ENCODE data around the gene CDHR2. TPM values are rescaled to one million over a fixed set of nuclear protein-coding genes. Genes with fewer than 3 reads are reported as not detected.
A peak's percentile ranks its signal among the peaks of the same experiment; 100 is the strongest.

The CDHR2 gene
- total and polyA plus RNA-seq, 2 donors from 2014 or later, result 4.2 to 8.0 TPM

DNA sequence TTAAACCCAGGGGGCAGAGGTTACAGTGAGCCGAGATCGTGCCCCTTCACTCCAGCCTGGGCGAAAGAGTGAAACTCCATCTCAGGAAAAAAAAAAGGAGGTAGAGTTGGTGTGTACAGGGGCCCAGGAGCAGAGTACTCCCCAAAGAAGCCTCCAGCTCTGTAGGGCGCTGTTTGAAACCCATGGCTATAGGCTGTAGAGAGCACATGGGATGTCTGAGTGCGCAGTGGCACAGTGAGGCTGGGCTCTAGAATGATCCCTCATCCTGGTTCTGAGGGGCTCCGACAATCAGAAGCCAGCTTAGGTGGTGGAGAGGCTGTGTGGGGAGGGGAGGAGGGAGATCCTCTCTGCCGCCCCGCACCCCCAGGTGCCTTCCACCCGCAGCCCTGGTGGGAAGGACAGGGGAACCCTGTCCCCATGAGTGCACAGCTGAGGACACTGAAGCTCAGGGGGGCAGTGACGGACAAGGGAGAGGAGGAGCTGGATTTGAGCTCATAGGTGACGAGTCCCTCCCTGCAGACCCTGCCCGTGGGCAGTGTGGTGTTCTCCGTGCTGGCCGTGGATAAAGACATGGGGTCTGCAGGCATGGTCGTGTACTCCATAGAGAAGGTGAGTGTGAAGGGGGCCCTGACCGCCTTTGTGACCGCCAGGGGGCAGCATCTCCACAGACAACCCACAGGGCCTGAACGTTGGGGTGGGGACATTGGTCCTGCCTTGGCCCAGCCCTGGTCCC lies 24.6 kb downstream of the CDHR2 start:
- Histone ChIP-seq H3K4me1 (ENCODE audit: control insufficient read depth in 2 of 3, insufficient read depth in 2 of 3, low read depth in 1 of 3, low read length in 3 of 3) (no peaks in the 10 kb centered on the region), H3K27me3 (ENCODE audit: control insufficient read depth, insufficient read depth, low read length) (no peaks in the 10 kb centered on the region), H3K4me3 (ENCODE audit: low read length in 3 of 3) (no peak overlapping the region), H3K9ac (ENCODE audit: low read length in 3 of 3) (no peak overlapping the region), H3K9me3 (ENCODE audit: control insufficient read depth in 2 of 3, insufficient read depth in 1 of 3, low read length in 3 of 3) (no peaks in the 10 kb centered on the region), H3K36me3 (ENCODE audit: control insufficient read depth in 2 of 3, insufficient read depth in 3 of 3, low read length in 3 of 3) (no peaks in the 10 kb centered on the region), H3K27ac (ENCODE audit: low read depth in 2 of 2, low read length in 2 of 2) (no peak overlapping the region)
- peak; percentile 51 to 86 (median 72) for DNase-seq
- intact Hi-C loops (cut with DNase I), result no loop called here
- no peak for FAIRE-seq
- TF ChIP-seq CTCF (IDR thresholded peaks at IDR 0.05; ENCODE audit: borderline replicate concordance, extremely low read depth, insufficient read depth), result peak; percentile 68

- no peaks in the 10 kb centered on the region for H3K4me1 ChIP-seq (ENCODE audit: control insufficient read depth in 2 of 3, insufficient read depth in 2 of 3, low read depth in 1 of 3, low read length in 3 of 3)
- H3K27me3 ChIP-seq (ENCODE audit: control insufficient read depth, insufficient read depth, low read length), result no peaks in the 10 kb centered on the region
- no peak for TF ChIP-seq CTCF (IDR thresholded peaks at IDR 0.05; ENCODE audit: borderline replicate concordance, extremely low read depth, insufficient read depth)
- no peak overlapping the region for H3K4me3 ChIP-seq (ENCODE audit: low read length in 3 of 3)
- intact Hi-C loops (cut with DNase I), result no loop called here
- no peaks in the 10 kb centered on the region for H3K9me3 ChIP-seq (ENCODE audit: control insufficient read depth in 2 of 3, insufficient read depth in 1 of 3, low read length in 3 of 3)
- no peak overlapping the region for H3K27ac ChIP-seq (ENCODE audit: low read depth in 2 of 2, low read length in 2 of 2)
- H3K9ac ChIP-seq (ENCODE audit: low read length in 3 of 3), result no peak overlapping the region
- no peaks in the 10 kb centered on the region for H3K36me3 ChIP-seq (ENCODE audit: control insufficient read depth in 2 of 3, insufficient read depth in 3 of 3, low read length in 3 of 3)
- no peak for FAIRE-seq
- no peak for DNase-seq
Observed at GRCh38 chr5:176574297-176574591, 25.1 kb downstream of the CDHR2 start.

DNA sequence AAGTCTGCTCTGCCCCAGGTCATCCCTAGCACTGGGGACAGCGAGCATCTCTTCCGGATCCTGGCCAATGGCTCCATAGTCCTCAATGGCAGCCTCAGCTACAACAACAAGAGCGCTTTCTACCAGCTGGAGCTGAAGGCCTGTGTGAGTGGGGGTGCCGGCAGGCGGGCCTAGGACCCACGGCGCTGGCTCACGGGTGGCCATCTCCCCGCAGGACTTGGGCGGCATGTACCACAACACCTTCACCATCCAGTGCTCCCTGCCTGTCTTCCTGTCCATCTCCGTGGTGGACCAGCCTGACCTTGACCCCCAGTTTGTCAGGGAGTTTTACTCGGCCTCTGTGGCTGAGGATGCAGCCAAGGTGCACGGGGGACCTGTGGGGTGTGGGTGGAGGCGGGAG lies 25.9 kb downstream of the CDHR2 start:
- H3K9me3 ChIP-seq (ENCODE audit: control insufficient read depth in 2 of 3, insufficient read depth in 1 of 3, low read length in 3 of 3), result no peaks in the 10 kb centered on the region
- H3K4me1 ChIP-seq (ENCODE audit: control insufficient read depth in 2 of 3, insufficient read depth in 2 of 3, low read depth in 1 of 3, low read length in 3 of 3), result no peaks in the 10 kb centered on the region
- TF ChIP-seq CTCF (IDR thresholded peaks at IDR 0.05; ENCODE audit: borderline replicate concordance, extremely low read depth, insufficient read depth), result no peak
- H3K9ac ChIP-seq (ENCODE audit: low read length in 3 of 3), result no peak overlapping the region
- no peaks in the 10 kb centered on the region for H3K27me3 ChIP-seq (ENCODE audit: control insufficient read depth, insufficient read depth, low read length)
- no peak overlapping the region for H3K4me3 ChIP-seq (ENCODE audit: low read length in 3 of 3)
- H3K27ac ChIP-seq (ENCODE audit: low read depth in 2 of 2, low read length in 2 of 2), result no peak overlapping the region
- intact Hi-C loops (cut with DNase I), result no loop called here
- FAIRE-seq, result no peak
- no peak for DNase-seq
- no peaks in the 10 kb centered on the region for H3K36me3 ChIP-seq (ENCODE audit: control insufficient read depth in 2 of 3, insufficient read depth in 3 of 3, low read length in 3 of 3)
